ENCODE results near the gene FLNB.

Gene FLNB

DNA sequence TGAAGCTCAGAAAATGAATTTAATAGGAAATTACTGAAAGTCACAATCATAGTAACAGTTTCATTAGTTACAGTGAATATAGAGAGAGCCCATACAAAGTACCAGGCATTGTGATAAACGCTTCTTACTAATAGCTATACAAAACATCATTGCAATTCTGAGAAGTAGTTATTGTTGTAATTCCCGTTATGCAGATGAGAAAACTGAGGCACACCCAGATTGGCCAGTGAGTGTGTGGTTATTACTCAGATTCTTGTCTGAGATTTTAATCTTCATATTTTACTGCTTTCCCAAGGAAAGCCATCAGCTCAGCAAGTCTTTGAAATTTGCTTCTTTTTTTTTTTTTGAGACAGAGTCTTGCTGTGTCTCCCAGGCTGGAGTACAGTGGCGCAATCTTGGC is 14.3 kb downstream of the FLNB start:
- TF ChIP-seq, protein P1, sequence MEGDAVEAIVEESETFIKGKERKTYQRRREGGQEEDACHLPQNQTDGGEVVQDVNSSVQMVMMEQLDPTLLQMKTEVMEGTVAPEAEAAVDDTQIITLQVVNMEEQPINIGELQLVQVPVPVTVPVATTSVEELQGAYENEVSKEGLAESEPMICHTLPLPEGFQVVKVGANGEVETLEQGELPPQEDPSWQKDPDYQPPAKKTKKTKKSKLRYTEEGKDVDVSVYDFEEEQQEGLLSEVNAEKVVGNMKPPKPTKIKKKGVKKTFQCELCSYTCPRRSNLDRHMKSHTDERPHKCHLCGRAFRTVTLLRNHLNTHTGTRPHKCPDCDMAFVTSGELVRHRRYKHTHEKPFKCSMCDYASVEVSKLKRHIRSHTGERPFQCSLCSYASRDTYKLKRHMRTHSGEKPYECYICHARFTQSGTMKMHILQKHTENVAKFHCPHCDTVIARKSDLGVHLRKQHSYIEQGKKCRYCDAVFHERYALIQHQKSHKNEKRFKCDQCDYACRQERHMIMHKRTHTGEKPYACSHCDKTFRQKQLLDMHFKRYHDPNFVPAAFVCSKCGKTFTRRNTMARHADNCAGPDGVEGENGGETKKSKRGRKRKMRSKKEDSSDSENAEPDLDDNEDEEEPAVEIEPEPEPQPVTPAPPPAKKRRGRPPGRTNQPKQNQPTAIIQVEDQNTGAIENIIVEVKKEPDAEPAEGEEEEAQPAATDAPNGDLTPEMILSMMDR (IDR thresholded peaks at IDR 0.05; ENCODE audit: insufficient read depth, low read depth, low read length, missing control alignments): no peak
- no peak for DNase-seq (ENCODE audit: low read depth)
- no peak overlapping the region for H3K4me3 ChIP-seq (ENCODE audit: low read depth, low read length)

DNA sequence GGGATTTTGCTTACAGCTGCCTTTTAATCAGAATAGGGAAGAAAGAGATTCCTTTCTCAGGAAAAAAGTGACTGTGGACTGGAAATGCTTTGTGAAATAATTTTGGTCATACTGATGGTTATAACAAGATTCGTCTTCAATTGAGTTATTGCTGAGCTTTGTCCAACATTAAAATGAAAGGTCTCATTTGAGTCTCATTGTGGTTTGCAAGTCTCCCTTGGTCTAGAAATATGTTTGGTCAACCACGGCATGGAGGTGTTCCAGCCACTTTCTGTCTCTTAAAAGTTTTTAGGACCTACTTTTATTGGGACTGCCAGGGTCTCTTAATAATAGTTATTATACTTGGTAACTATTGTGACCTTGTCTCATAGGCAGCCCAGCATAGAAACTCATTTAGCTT is 15.3 kb downstream of the FLNB start:
- H3K4me3 ChIP-seq (ENCODE audit: low read depth, low read length): no peak overlapping the region
- TF ChIP-seq, protein P1 (IDR thresholded peaks at IDR 0.05; ENCODE audit: insufficient read depth, low read depth, low read length, missing control alignments): no peak
- DNase-seq (ENCODE audit: low read depth): no peak

DNA sequence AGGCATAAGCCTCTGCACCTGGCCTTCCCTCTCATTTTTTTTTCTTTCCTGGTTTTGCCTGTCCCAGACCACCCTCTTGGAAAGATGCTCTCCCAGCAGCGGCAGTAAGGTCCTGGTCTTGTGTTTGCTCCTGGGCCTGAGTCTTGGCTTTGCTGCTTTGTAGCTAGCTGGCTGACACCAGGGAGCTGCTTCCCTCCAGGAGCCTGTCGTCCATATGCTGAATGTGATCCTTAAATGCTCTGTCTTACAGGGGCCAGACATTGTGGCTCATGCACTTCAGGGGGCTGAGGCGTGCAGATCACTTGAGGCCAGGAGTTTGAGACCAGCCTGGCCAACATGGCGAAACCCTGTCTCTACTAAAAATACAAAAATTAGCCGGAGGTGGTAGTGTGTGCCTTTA is 17.2 kb downstream of the FLNB start:
- DNase-seq (ENCODE audit: low read depth): no peak
- TF ChIP-seq, protein P1 (IDR thresholded peaks at IDR 0.05; ENCODE audit: insufficient read depth, low read depth, low read length, missing control alignments): no peak
- no peak overlapping the region for H3K4me3 ChIP-seq (ENCODE audit: low read depth, low read length)

DNA sequence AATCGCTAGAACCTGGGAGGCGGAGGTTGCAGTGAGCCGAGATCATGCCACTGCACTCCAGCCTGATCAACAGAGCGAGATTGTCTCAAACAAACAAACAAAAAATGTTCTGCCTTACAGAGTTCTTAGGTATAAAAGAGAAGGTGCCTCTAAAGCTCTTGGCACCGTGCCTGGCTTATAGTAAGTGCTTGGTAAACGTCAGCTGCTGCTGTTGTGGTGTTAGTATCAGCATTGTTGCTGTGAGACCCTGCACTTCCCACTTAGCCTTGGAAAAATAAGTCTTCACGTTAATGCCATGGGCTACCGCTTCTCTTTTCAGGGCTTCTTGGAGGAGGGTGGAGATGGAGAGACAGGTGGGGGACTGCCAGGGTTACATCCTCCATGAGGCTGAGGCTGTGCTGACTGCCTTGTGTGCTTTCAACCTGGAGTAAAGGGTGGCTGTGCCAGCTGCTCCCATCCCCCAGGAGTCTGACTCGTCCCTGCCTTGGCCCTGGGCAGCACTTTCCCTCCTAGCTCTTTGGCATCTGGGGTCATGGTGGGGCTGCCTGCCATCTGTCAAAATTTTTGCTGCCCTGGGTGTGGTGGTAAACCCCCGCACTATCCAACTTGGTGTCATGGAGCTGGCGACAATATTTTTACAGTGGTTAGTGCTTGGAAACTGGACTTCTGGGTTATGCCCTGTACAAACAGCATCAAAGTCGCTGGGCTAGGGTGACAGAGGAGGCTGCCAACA is 17.8 kb downstream of the FLNB start:
- H3K4me3 ChIP-seq (ENCODE audit: low read depth, low read length): no peak overlapping the region
- TF ChIP-seq, protein P1 (IDR thresholded peaks at IDR 0.05; ENCODE audit: insufficient read depth, low read depth, low read length, missing control alignments): no peak
- no peak for DNase-seq (ENCODE audit: low read depth)

DNA sequence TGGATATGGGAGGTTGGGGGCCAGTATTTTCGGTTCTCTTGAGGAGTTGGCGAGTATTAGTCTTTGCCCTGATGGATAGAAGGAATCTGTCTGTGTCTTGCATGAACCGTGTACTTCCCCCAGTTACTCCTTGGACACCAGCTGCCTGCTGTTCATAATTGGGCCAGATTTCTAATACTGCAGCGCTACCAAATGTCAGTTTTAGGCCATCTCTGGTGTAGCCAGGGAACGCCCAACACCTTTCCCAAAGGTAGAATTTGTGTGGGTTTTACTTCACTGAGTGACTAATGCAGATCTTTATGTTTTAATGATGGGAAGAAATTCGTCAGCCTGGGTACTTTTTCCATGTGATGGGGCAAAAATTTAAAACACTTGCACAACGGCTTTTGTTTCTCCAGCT is 18.4 kb downstream of the FLNB start:
- TF ChIP-seq, protein P1 (IDR thresholded peaks at IDR 0.05; ENCODE audit: insufficient read depth, low read depth, low read length, missing control alignments): no peak
- DNase-seq (ENCODE audit: low read depth): no peak
- H3K4me3 ChIP-seq (ENCODE audit: low read depth, low read length): no peak overlapping the region

DNA sequence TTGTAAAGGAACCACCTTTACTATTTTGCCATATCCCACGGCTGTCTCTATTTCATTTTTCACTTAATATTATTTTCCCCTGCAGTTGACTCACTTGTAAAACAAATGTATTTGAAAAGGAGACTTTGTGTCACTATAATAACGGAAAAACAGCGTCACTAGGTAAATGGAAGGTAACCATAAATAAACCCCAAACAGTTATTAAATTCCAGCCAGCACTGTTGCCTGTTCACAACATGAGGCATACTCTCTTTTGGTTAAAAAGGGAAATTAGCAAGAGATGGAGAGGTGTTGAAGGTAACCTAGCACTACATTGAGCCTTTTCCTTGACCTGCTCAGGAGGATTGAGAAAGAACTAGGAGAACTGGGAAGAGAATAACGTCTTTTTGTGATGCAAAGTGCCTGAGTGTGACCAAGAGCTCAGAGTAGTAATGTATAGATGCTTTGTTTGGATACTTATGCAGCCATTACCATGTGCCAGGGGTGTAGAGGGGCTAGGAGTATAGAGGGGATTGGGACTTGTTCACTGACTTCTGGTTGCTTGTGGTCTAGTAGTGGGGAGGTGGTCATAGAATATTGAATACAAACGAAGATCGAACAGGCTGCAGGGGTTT is 19.6 kb downstream of the FLNB start:
- TF ChIP-seq, protein P1 (IDR thresholded peaks at IDR 0.05; ENCODE audit: insufficient read depth, low read depth, low read length, missing control alignments): no peak
- no peak for DNase-seq (ENCODE audit: low read depth)
- H3K4me3 ChIP-seq (ENCODE audit: low read depth, low read length): no peak overlapping the region
